ENCODE measurements around the gene CISD1.

DNA sequence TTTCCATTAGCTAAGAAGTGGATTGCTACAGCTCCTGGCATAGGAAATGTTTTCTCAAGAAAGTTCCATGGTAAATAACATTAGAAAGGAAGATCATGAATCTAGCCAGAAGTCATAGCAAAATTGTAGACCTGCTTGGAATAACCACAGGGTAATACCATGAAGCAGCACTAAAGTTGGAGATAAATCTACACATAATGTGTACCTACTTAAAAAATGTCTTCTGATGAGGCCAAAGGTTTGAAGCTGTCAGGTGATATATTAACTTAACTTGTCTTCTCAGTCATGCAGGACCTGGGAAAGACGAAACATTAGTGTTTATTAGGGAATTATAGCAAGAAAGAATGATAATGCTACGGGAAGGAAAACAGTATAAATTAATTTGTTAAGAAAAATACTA lies 6.3 kb downstream of the CISD1 start:
- TF ChIP-seq, protein P1, sequence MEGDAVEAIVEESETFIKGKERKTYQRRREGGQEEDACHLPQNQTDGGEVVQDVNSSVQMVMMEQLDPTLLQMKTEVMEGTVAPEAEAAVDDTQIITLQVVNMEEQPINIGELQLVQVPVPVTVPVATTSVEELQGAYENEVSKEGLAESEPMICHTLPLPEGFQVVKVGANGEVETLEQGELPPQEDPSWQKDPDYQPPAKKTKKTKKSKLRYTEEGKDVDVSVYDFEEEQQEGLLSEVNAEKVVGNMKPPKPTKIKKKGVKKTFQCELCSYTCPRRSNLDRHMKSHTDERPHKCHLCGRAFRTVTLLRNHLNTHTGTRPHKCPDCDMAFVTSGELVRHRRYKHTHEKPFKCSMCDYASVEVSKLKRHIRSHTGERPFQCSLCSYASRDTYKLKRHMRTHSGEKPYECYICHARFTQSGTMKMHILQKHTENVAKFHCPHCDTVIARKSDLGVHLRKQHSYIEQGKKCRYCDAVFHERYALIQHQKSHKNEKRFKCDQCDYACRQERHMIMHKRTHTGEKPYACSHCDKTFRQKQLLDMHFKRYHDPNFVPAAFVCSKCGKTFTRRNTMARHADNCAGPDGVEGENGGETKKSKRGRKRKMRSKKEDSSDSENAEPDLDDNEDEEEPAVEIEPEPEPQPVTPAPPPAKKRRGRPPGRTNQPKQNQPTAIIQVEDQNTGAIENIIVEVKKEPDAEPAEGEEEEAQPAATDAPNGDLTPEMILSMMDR (IDR thresholded peaks at IDR 0.05), result no peak
- TF ChIP-seq POLR2A (IDR thresholded peaks at IDR 0.05), result no peak

Measured in right lobe of liver (tissue), 4 donors.